HG02571 (cell line): ENCODE data around the gene KRT4.

Source experiments
- ATAC-seq: cut with Tn5 transposase; IDR thresholded peaks from one replicate; pipeline ENCODE4 v1.9.1; 2021; ENCODE audit warnings: mild to moderate bottlenecking, moderate library complexity; ENCODE audit not compliant: unreplicated experiment

The KRT4 gene

GRCh38 chr12:52794479-52795331 is 19.2 kb downstream of the KRT4 start:
- no peak for ATAC-seq

GRCh38 chr12:52792185-52793029 is 21.5 kb downstream of the KRT4 start:
- no peak for ATAC-seq

- ATAC-seq = no peak
Observed at GRCh38 chr12:52791271-52792184, 22.4 kb downstream of the KRT4 start.

- ATAC-seq = no peak
Observed at GRCh38 chr12:52790427-52791270, 23.3 kb downstream of the KRT4 start.

- no peak for ATAC-seq
Observed at GRCh38 chr12:52789637-52790426, 24.1 kb downstream of the KRT4 start.

- ATAC-seq = no peak
Observed at GRCh38 chr12:52788876-52789636, 24.9 kb downstream of the KRT4 start.

GRCh38 chr12:52788192-52788875 is 25.6 kb downstream of the KRT4 start:
- ATAC-seq = no peak

GRCh38 chr12:52787324-52788191 is 26.4 kb downstream of the KRT4 start:
- no peak for ATAC-seq

- ATAC-seq = no peak
Observed at GRCh38 chr12:52784909-52785308, 29.0 kb downstream of the KRT4 start.

GRCh38 chr12:52783563-52784316 is 30.2 kb downstream of the KRT4 start:
- no peak for ATAC-seq

GRCh38 chr12:52782502-52782901 is 31.4 kb downstream of the KRT4 start:
- ATAC-seq = no peak

GRCh38 chr12:52781399-52782082 is 32.4 kb downstream of the KRT4 start:
- no peak for ATAC-seq

- ATAC-seq = no peak
Observed at GRCh38 chr12:52779914-52780313, 34.0 kb downstream of the KRT4 start.

GRCh38 chr12:52778833-52779232 is 35.1 kb downstream of the KRT4 start:
- ATAC-seq = no peak

- no peak for ATAC-seq
Observed at GRCh38 chr12:52777566-52777965, 36.4 kb downstream of the KRT4 start.
